Natural killer cell (primary cell): ENCODE results near the gene TOP3B. TPM values are rescaled to one million over a fixed set of nuclear protein-coding genes. Genes with fewer than 3 reads are reported as not detected.

Experiments used
- ATAC-seq, 3 donors: fragments of 150-1000 bp in 2 of 3; fragments of 200-7000 bp in 1 of 3; cut with Tn5 transposase; 1 replicate in 1 of 3; 2 replicates in 2 of 3; pipeline ENCODE4 v1.10.0; 2021; ENCODE audit warnings: mild to moderate bottlenecking in 2 of 3, moderate library complexity in 2 of 3
- DNase-seq, 2 donors: peaks; one replicate each; pipeline versions ENCODE4 v3.0.0 to v3.0.0-alpha.2; 2013 to 2021; ENCODE audit warnings: mixed read lengths in 1 of 2
- H3K27ac ChIP-seq: one replicate; pipeline ENCODE4 v1.5.1; 2013; ENCODE audit warnings: mild to moderate bottlenecking, low read length
- H3K27me3 ChIP-seq: one replicate; pipeline ENCODE4 v1.6.1; 2013; ENCODE audit warnings: low read length; ENCODE audit not compliant: control insufficient read depth, insufficient read depth
- H3K36me3 ChIP-seq: one replicate; pipeline ENCODE4 v1.6.1; 2013; ENCODE audit warnings: low read length; ENCODE audit not compliant: control insufficient read depth, insufficient read depth
- H3K4me1 ChIP-seq: one replicate; pipeline ENCODE4 v1.6.1; 2013; ENCODE audit warnings: low read length; ENCODE audit not compliant: control insufficient read depth, insufficient read depth
- H3K4me3 ChIP-seq: one replicate; pipeline ENCODE4 v1.5.1; 2013; ENCODE audit warnings: low read length
- H3K9me3 ChIP-seq: one replicate; pipeline ENCODE4 v1.6.1; 2013; ENCODE audit warnings: low read length; ENCODE audit not compliant: control insufficient read depth, insufficient read depth
- H3K27ac Mint-ChIP-seq, 2 donors: one replicate each; pipeline ENCODE4 v1.8.0; 2022; ENCODE audit warnings: mild to moderate bottlenecking in 2 of 2, mixed read lengths in 2 of 2, moderate library complexity in 1 of 2
- H3K27me3 Mint-ChIP-seq, 2 donors: one replicate each; pipeline ENCODE4 v1.8.0; 2022; ENCODE audit warnings: low read depth in 2 of 2, mixed read lengths in 2 of 2
- H3K36me3 Mint-ChIP-seq: one replicate; pipeline ENCODE4 v1.8.0; 2022; ENCODE audit warnings: mixed read lengths
- H3K4me1 Mint-ChIP-seq, 2 donors: one replicate each; pipeline ENCODE4 v1.8.0; 2022; ENCODE audit warnings: mixed read lengths in 2 of 2
- H3K4me3 Mint-ChIP-seq: one replicate; pipeline ENCODE4 v1.8.0; 2022; ENCODE audit warnings: mild to moderate bottlenecking, moderate library complexity, mixed read lengths
- H3K9me3 Mint-ChIP-seq, 2 donors: one replicate each; pipeline ENCODE4 v1.8.0; 2022; ENCODE audit warnings: mixed read lengths in 2 of 2
- CTCF ChIP-seq: fragments of 200-600 bp; IDR thresholded peaks from one replicate; pipeline ENCODE4 v1.8.0; 2022; ENCODE audit warnings: antibody characterized with exemption
- WGBS: methylation state at CpG from one replicate; pipeline ENCODE4 v1.1.7; 2013; ENCODE audit warnings: missing lambda C conversion rate; ENCODE audit not compliant: insufficient coverage; 5-methylcytosine and 5-hydroxymethylcytosine counted together
- intact Hi-C: fragments of 100-400 bp; cut with micrococcal nuclease; formaldehyde crosslinking; loops from one replicate; pipeline ENCODE4 v1.14.2; 2022
- total RNA-seq, 4 donors: library from RNA; stranded (reverse); fragments of 120-200 nt in 1 of 4; gene quantifications; one replicate each; pipeline versions ENCODE4 v1.2.3 to v1.2.4, GENCODE V29; 2013 to 2022

The TOP3B gene
- total RNA-seq, 3 donors from 2014 or later (not counting 1 experiment from before 2014, with no cell fraction given), result 45.8 to 66.0 (median 62.7) TPM

- no peaks in the 10 kb centered on the region for H3K36me3 Mint-ChIP-seq
Observed at GRCh38 chr22:22019659-22020424, 37.3 kb upstream of the TOP3B start.

GRCh38 chr22:22018825-22019658 is 36.5 kb upstream of the TOP3B start:
- no peak for TF ChIP-seq CTCF
- WGBS, result 92% methylated on average over 10 of the region's 10 CpGs
- Mint-ChIP-seq H3K9me3 (no peaks in the 10 kb centered on the region), H3K27me3 (peaks cover 5 to 17% of the 10 kb centered on the region in 2 donors), H3K27ac (no peak overlapping the region), H3K4me3 (no peak overlapping the region), H3K36me3 (no peaks in the 10 kb centered on the region), H3K4me1 (peaks cover 6% of the 10 kb centered on the region in 2 donors)
- Histone ChIP-seq H3K36me3 (no peaks in the 10 kb centered on the region), H3K4me1 (peaks cover 5% of the 10 kb centered on the region), H3K27ac (no peak overlapping the region), H3K27me3 (no peaks in the 10 kb centered on the region), H3K9me3 (no peaks in the 10 kb centered on the region), H3K4me3 (no peak overlapping the region)
- ATAC-seq, result no peak
- DNase-seq, result no peak
- intact Hi-C loops, result no loop called here

More at GRCh38 chr22:22019659-22020424, 37.3 kb upstream of the TOP3B start:
- no peaks in the 10 kb centered on the region for H3K9me3 Mint-ChIP-seq
- H3K36me3 ChIP-seq, result no peaks in the 10 kb centered on the region
- intact Hi-C loops, result no loop called here
- H3K27me3 Mint-ChIP-seq, result peaks cover 5 to 17% of the 10 kb centered on the region in 2 donors
- no peak overlapping the region for H3K27ac Mint-ChIP-seq
- peaks cover 6% of the 10 kb centered on the region in 2 donors for H3K4me1 Mint-ChIP-seq
- no peak for ATAC-seq
- no peak overlapping the region for H3K4me3 ChIP-seq
- no peak overlapping the region for H3K4me3 Mint-ChIP-seq
- H3K27me3 ChIP-seq, result no peaks in the 10 kb centered on the region
- DNase-seq, result no peak
- no peaks in the 10 kb centered on the region for H3K9me3 ChIP-seq
- WGBS, result 80% methylated on average over 7 of the region's 7 CpGs
- peaks cover 5% of the 10 kb centered on the region for H3K4me1 ChIP-seq
- no peak for TF ChIP-seq CTCF
- no peak overlapping the region for H3K27ac ChIP-seq

GRCh38 chr22:22015631-22016030 is 33.0 kb upstream of the TOP3B start:
- Mint-ChIP-seq H3K27ac (no peak overlapping the region), H3K4me3 (no peak overlapping the region), H3K27me3 (peaks cover 12 to 22% of the 10 kb centered on the region in 2 donors), H3K36me3 (no peaks in the 10 kb centered on the region), H3K9me3 (peaks cover 0 to 2% of the 10 kb centered on the region in 2 donors), H3K4me1 (peaks cover 6% of the 10 kb centered on the region in 2 donors)
- H3K4me3 ChIP-seq, result no peak overlapping the region
- DNase-seq (no peak), ATAC-seq (no peak)
- H3K27me3 ChIP-seq, result no peaks in the 10 kb centered on the region
- no peak overlapping the region for H3K27ac ChIP-seq
- intact Hi-C loops, result no loop called here
- H3K4me1 ChIP-seq, result no peaks in the 10 kb centered on the region
- H3K36me3 ChIP-seq, result no peaks in the 10 kb centered on the region
- TF ChIP-seq CTCF, result no peak
- no peaks in the 10 kb centered on the region for H3K9me3 ChIP-seq
- 82% methylated on average over 1 of the region's 3 CpGs for WGBS
